DND-41 (cell line): ENCODE results near the gene SCMH1.

Experiments
- ATAC-seq: fragments of 200-7000 bp; cut with Tn5 transposase; 3 replicates; pipeline ENCODE4 v1.9.1; 2021; ENCODE audit warnings: low read depth; ENCODE audit not compliant: insufficient read depth
- DNase-seq: peaks from one replicate; pipeline ENCODE4 v3.0.0-alpha.2; 2020
- H2AFZ ChIP-seq: 2 replicates; pipeline ENCODE4 v1.6.0; 2012; ENCODE audit warnings: low read depth, low read length
- H3K27ac ChIP-seq: 2 replicates; pipeline ENCODE4 v1.5.1; 2012; ENCODE audit warnings: low read length, inconsistent platforms
- H3K27me3 ChIP-seq: fragments of 200-600 bp; sonication (generic); 2 replicates; pipeline ENCODE4 v1.6.0; 2012; ENCODE audit warnings: low read length, mild to moderate bottlenecking, inconsistent platforms; ENCODE audit not compliant: insufficient read depth, poor library complexity
- H3K36me3 ChIP-seq: 2 replicates; pipeline ENCODE4 v1.5.1; 2012; ENCODE audit warnings: low read length, inconsistent platforms; ENCODE audit not compliant: insufficient read depth
- H3K4me1 ChIP-seq: 2 replicates; pipeline ENCODE4 v1.5.1; 2012; ENCODE audit warnings: mild to moderate bottlenecking, low read length; ENCODE audit not compliant: insufficient read depth
- H3K4me2 ChIP-seq: 2 replicates; pipeline ENCODE4 v1.6.0; 2012; ENCODE audit warnings: mild to moderate bottlenecking, moderate library complexity, low read length, inconsistent platforms; ENCODE audit not compliant: insufficient read depth
- H3K4me3 ChIP-seq, 2 experiments: fragments of 200-600 bp in 1 of 2; shearing (Covaris generic) in 1 of 2; 2 replicates each; pipeline ENCODE4 v1.5.1; 2012 to 2016; ENCODE audit warnings: inconsistent platforms in 2 of 2, low read length in 2 of 2, mild to moderate bottlenecking in 2 of 2, low read depth in 1 of 2, moderate library complexity in 1 of 2
- H3K79me2 ChIP-seq: 2 replicates; pipeline ENCODE4 v1.6.0; 2012; ENCODE audit warnings: low read length, inconsistent platforms; ENCODE audit not compliant: insufficient read depth
- H3K9ac ChIP-seq: 2 replicates; pipeline ENCODE4 v1.6.0; 2012; ENCODE audit warnings: low read depth, mild to moderate bottlenecking, inconsistent platforms, low read length, moderate library complexity
- H3K9me3 ChIP-seq: 2 replicates; pipeline ENCODE4 v1.5.1; 2012; ENCODE audit warnings: low read length, moderate library complexity, mild to moderate bottlenecking, inconsistent platforms; ENCODE audit not compliant: insufficient read depth, severe bottlenecking
- H4K20me1 ChIP-seq: 2 replicates; pipeline ENCODE4 v1.6.0; 2012; ENCODE audit warnings: low read length; ENCODE audit not compliant: insufficient read depth
- CTCF ChIP-seq: IDR thresholded peaks from 2 replicates; pipeline ENCODE4 v1.5.1; 2012; ENCODE audit warnings: borderline replicate concordance, low read length, moderate library complexity, mild to moderate bottlenecking; ENCODE audit not compliant: poor library complexity, severe bottlenecking; ENCODE audit errors: extremely low read depth
- EZH2 ChIP-seq: IDR thresholded peaks from 3 replicates; pipeline ENCODE4 v1.6.1; 2012; ENCODE audit warnings: borderline replicate concordance, low read depth, mild to moderate bottlenecking, moderate library complexity, low read length, inconsistent platforms; ENCODE audit not compliant: severe bottlenecking

The SCMH1 gene

DNA sequence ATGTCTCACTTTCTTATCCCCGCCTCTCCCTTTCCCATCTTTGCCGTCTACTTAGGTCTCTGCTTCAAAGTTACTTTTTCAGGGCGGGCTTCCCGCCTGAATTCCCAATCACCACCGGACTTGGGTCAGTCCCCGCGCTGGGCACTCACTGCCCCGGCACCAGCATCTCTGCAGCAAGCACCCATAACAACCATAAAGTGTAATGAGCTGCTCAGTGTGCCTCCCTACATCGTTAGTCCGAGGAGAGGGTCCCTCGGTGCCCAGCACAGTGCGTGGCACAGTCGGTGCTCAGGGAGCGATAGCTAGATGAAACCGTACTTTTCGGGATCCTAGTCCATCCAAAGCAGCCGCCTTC lies 263.2 kb downstream of the SCMH1 start:
- no peak for DNase-seq

DNA sequence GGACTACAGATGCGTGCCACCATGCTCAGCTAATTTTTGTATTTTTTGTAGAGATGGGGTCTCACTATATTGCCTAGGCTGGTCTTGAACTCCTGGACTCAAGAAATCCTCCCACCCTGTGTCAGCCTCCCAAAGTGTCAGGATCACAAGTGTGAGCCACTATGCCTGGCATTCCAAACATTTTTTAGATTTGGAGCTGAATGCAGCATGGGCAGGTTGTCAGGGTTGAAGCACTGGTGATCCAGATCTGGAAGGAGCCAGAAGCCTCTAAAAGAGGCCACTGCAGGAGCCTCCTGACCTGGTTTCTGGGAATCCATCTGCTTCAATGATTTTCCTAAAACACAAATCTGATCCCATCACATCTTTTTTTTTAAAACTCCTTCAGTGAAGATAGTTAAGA lies 264.4 kb downstream of the SCMH1 start:
- no peak overlapping the region for H2AFZ ChIP-seq
- DNase-seq (no peak), ATAC-seq (no peak)
- H3K4me2 ChIP-seq: no peak overlapping the region
- no peak for TF ChIP-seq EZH2
- TF ChIP-seq CTCF: no peak
- H3K36me3 ChIP-seq: peaks cover 16% of the 10 kb centered on the region
- peaks cover 26% of the 10 kb centered on the region for H3K4me1 ChIP-seq
- peaks cover 22% of the 10 kb centered on the region; the same call in 1 of the 2 replicates for H4K20me1 ChIP-seq
- peaks cover 31% of the 10 kb centered on the region for H3K79me2 ChIP-seq
- H3K27me3 ChIP-seq: no peaks in the 10 kb centered on the region
- no peaks in the 10 kb centered on the region for H3K9me3 ChIP-seq
- no peak overlapping the region for H3K27ac ChIP-seq
- no peak overlapping the region for H3K4me3 ChIP-seq
- H3K9ac ChIP-seq: no peak overlapping the region

More for the DNA sequence above, 263.2 kb downstream of the SCMH1 start:
- peak overlapping the region; percentile 98 for H2AFZ ChIP-seq
- no peaks in the 10 kb centered on the region for H3K27me3 ChIP-seq
- peak overlapping the region; percentile 96 for H3K4me2 ChIP-seq
- peaks cover 33% of the 10 kb centered on the region; the same call in 1 of the 2 replicates for H4K20me1 ChIP-seq
- H3K27ac ChIP-seq: peak overlapping the region; percentile 87
- TF ChIP-seq EZH2: no peak
- H3K9ac ChIP-seq: peak overlapping the region; percentile 95
- no peak for ATAC-seq
- no peaks in the 10 kb centered on the region for H3K9me3 ChIP-seq
- H3K36me3 ChIP-seq: peaks cover 27% of the 10 kb centered on the region
- peaks cover 43% of the 10 kb centered on the region for H3K79me2 ChIP-seq
- peak overlapping the region in 1 of 2 experiments; percentile 88; a peak in 3 of 4 replicates for H3K4me3 ChIP-seq
- H3K4me1 ChIP-seq: peaks cover 31% of the 10 kb centered on the region
